GM13977 (cell line): ENCODE data around the gene KIF2C.

Experiments
- DNase-seq: peaks from one replicate; pipeline ENCODE4 v3.0.0; 2012; ENCODE audit warnings: low spot score
- CTCF ChIP-seq: IDR thresholded peaks from 2 replicates; pipeline ENCODE4 v1.5.1; 2012; ENCODE audit warnings: mild to moderate bottlenecking, control low read depth; ENCODE audit not compliant: insufficient read depth; ENCODE audit errors: extremely low read depth, missing control alignments
- in situ Hi-C: fragments of 300-500 bp; cut with MboI; formaldehyde crosslinking; loops from one replicate; pipeline ENCODE4 v1.12.0; 2022; ENCODE audit warnings: low sequenced_read_pairs, low pct_unique_long_range_greater_than_20kb, mixed read lengths, inconsistent platforms; ENCODE audit not compliant: unreplicated experiment

The KIF2C gene

GRCh38 chr1:44785501-44786137 lies 46.0 kb downstream of the KIF2C start:
- no peak for TF ChIP-seq CTCF
- in situ Hi-C loops = no loop called here
- peak; percentile 31 for DNase-seq

GRCh38 chr1:44786138-44786840 lies 46.7 kb downstream of the KIF2C start:
- TF ChIP-seq CTCF = peak; percentile 92
- DNase-seq = peak; percentile 81
- in situ Hi-C loops = no loop called here

- in situ Hi-C loops = no loop called here
- no peak for DNase-seq
Observed at GRCh38 chr1:44786841-44787426, 47.3 kb downstream of the KIF2C start.

GRCh38 chr1:44787506-44787905 lies 47.9 kb downstream of the KIF2C start:
- TF ChIP-seq CTCF = no peak
- DNase-seq = no peak
- in situ Hi-C loops = no loop called here

More at GRCh38 chr1:44786841-44787426, 47.3 kb downstream of the KIF2C start:
- no peak for TF ChIP-seq CTCF

GRCh38 chr1:44788120-44788860 lies 48.7 kb downstream of the KIF2C start, which contains the start of gene BEST4:
Gene BEST4 (minus strand): TSS chr1:44788170. CDS start chr1:44787705, 465 bp downstream.
- TF ChIP-seq CTCF = no peak
- in situ Hi-C loops = no loop called here
- no peak for DNase-seq
